ACC112 (cell line): ENCODE measurements around the gene ECE1.
A peak's percentile ranks its signal among the peaks of the same experiment; 100 is the strongest.

Source experiments
- H2AFZ ChIP-seq: fragments of 200-600 bp; sonication (generic); one replicate; pipeline ENCODE4 v1.6.0; 2017; ENCODE audit warnings: antibody characterized with exemption, low read length; ENCODE audit not compliant: unreplicated experiment
- H3K27ac ChIP-seq: fragments of 200-600 bp; sonication (generic); 2 replicates; pipeline ENCODE4 v1.5.1; 2014; ENCODE audit warnings: low read depth, mild to moderate bottlenecking, antibody characterized with exemption, low read length, moderate library complexity
- H3K27me3 ChIP-seq: fragments of 200-600 bp; sonication (generic); 2 replicates; pipeline ENCODE4 v1.6.1; 2014; ENCODE audit warnings: mild to moderate bottlenecking, antibody characterized with exemption, low read length, moderate library complexity, mixed read lengths; ENCODE audit not compliant: insufficient read depth
- H3K36me3 ChIP-seq: fragments of 200-600 bp; sonication (generic); 2 replicates; pipeline ENCODE4 v1.6.1; 2016; ENCODE audit warnings: mild to moderate bottlenecking, antibody characterized with exemption, low read length, moderate library complexity, mixed read lengths; ENCODE audit not compliant: insufficient read depth
- H3K4me1 ChIP-seq: fragments of 200-600 bp; sonication (generic); one replicate; pipeline ENCODE4 v1.6.1; 2016; ENCODE audit warnings: low read length, mixed read lengths; ENCODE audit not compliant: insufficient read depth, unreplicated experiment, control insufficient read depth
- H3K4me3 ChIP-seq: fragments of 200-600 bp; sonication (generic); 2 replicates; pipeline ENCODE4 v1.5.1; 2014; ENCODE audit warnings: mild to moderate bottlenecking, low read depth, low read length
- H3K79me2 ChIP-seq: fragments of 200-600 bp; sonication (generic); one replicate; pipeline ENCODE4 v1.6.0; 2016; ENCODE audit warnings: low read length; ENCODE audit not compliant: control insufficient read depth, unreplicated experiment, insufficient read depth

ECE1 gene

DNA sequence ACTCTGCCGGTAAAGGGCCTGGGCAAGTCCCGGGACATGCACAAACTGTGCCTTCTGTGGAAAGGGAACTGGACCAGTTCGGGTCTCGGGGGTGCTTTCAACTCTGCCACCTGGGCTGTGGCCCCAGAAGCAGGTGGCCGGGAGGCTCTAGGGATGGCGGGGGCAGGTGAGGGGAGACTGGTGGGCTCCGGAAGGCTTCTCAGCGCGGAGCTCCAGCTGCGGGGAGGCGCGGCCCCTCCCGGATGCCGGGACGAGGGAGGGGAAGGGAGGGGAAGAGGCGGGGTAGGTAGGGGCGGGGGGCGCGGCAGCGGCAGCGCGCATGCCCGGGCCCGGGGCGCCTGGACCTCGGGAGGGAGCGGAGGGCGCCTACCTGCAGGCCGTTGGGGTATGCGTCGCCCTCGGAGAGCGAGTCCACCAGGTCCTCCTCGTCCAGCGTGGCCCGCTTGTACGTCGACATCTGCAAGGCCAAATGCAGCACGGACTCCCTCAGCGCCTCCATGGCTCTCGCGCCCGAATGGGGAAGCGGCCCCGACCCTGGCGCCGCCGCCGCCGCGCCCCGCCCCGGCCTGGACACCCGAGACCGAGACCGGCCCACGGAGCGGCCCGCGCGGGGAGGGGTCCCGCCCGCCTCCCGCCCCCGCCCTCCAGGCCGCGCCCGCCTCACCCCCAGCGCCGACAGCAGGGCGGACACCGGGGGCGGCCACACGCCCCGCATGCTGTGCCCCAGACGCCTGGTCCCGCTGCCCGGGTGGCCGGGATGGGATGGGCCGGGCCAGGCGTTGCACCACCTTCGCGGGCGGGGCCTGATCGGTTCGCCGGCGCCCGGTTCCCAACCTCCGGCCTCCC, at the start of gene ECE1:
TSS of gene ECE1 (minus strand) at position 764 of the 846 bp plus-strand sequence. CDS start at position 715, 49 bp downstream.
- H3K27ac ChIP-seq, result 0 out of 2 replicates have a peak within 1 kb of the TSS, but pooled peaks have one; percentile 34
- no peaks in the 10 kb centered on the region for H3K27me3 ChIP-seq
- H2AFZ ChIP-seq, result peak within 1 kb of the TSS; percentile 71
- peaks cover 26% of the 10 kb centered on the region for H3K79me2 ChIP-seq
- 0 out of 2 replicates have a peak, but pooled peaks cover 2% of the 10 kb centered on the region for H3K36me3 ChIP-seq
- peak within 1 kb of the TSS; percentile 99 for H3K4me3 ChIP-seq
- peaks cover 24% of the 10 kb centered on the region for H3K4me1 ChIP-seq

DNA sequence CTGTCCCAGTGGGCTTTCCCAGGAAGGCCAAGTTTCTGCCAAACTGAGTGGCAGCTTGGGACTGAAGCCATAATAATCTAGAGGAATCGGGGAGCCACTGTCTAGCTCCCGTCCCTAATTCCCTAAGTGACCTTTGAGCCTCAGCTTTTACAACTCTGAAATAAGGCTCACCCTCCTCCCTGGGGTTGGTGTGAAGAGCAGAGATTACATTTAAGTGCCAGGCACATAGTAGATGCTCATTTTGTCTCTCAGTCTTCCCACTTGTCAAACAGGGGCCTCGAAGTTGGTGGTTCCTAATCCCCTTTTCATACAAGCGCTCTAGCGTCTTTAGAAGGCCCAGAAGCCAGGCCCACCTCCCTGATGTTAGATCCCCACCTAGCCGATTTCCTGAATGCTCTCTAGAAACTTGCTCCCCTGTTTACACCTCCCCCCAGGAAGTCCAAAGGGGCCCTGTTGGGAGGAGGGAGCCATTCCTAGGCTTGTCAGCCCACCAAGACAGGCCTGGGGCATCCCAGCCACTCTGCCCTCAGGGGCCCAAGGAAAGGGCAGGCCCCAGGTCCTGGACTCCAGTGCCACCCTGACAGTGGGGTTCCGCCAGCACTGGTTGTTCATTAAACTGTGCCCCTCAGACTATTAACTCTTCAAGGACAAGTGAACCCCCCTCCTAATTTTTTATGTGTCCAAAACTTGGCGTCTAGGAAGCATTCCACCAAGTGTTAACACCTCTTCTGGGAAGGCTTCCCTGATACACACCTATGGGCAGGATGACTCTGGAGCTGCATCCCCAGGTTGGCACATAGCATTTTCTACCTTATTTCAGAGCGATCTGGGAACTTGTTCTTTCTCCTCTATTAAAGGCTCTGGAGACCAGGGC, 49.3 kb upstream of the ECE1 start:
- Histone ChIP-seq H3K4me1 (peaks cover 73% of the 10 kb centered on the region), H3K36me3 (no peaks in the 10 kb centered on the region), H3K27ac (no peak overlapping the region), H3K27me3 (no peaks in the 10 kb centered on the region), H2AFZ (no peak overlapping the region), H3K79me2 (peaks cover 75% of the 10 kb centered on the region), H3K4me3 (no peak overlapping the region)

DNA sequence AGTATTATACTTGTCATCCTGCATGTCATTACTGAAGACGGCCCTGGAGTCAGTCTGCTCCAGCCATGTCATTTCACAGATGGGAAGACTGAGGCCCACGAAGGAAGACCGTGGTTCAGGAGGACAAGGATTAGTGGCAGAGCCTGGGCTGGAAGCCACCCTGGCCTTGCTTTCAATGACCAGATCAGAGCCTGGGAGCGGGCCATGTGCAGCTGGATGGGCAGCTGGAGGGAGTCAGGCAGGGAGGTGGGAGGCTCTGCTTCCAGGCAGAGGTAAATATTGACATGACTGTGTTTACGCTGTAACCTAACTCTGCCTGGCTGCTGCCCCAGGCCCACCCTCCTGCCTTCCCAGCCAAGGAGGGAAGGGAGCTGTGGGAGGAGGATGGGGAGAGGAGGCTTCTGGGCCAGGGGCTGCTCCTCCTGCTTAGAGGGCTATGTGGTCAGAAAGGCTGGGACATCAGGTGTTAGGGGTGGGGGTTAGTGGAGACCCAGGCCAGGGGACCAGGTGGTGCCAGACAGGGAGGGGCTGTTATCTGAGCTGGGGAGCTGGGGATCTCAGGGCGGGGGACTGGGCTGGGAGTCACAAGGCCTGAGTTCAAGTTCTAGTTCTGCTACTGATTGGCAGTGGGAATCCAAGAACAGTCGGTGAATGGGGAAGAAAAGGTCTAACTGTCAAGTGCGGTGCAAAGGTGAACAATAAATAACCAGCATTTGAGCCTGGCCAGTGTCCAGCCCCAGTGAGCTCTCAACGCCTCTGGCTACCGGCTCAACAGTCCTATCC, 48.5 kb upstream of the ECE1 start:
- peaks cover 68% of the 10 kb centered on the region for H3K79me2 ChIP-seq
- H3K4me1 ChIP-seq, result peaks cover 76% of the 10 kb centered on the region
- no peak overlapping the region for H3K4me3 ChIP-seq
- no peaks in the 10 kb centered on the region for H3K36me3 ChIP-seq
- peak overlapping the region; percentile 73 for H3K27ac ChIP-seq
- H3K27me3 ChIP-seq, result no peaks in the 10 kb centered on the region
- no peak overlapping the region for H2AFZ ChIP-seq

DNA sequence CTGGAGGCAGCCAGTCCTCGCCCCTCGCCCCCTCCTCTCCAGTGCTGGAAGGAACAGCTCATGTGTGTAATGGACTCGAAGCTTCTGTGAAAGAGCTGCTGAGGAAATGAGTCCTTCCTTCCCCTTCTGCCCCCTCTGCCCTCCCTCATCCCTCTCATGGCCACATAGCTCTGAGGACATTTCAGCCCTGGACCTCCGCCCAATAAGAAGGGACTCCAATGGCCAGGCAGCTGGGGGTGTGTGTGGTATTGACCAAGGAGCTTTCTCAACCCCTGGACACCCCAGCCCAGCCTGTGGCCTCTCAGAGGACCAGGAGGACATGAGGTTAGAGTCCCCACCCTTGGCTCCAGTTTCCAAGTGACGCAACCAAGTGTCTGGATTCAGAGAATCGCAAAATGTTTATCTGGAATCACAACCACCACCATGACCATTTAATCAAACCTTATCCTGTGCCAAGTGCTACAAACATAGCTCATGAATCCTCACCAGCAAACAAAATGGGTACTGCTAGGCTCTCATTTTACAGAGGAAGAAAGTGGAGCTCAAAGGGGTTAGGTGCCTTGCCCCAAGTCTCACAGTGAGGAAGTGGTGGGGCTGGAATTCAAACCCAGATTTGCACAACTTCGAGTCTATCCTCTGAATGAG, 47.8 kb upstream of the ECE1 start:
- peak overlapping the region; percentile 73 for H3K27ac ChIP-seq
- H3K4me3 ChIP-seq, result no peak overlapping the region
- H3K36me3 ChIP-seq, result no peaks in the 10 kb centered on the region
- H3K79me2 ChIP-seq, result peaks cover 66% of the 10 kb centered on the region
- H3K4me1 ChIP-seq, result peaks cover 71% of the 10 kb centered on the region
- H3K27me3 ChIP-seq, result no peaks in the 10 kb centered on the region
- H2AFZ ChIP-seq, result no peak overlapping the region

DNA sequence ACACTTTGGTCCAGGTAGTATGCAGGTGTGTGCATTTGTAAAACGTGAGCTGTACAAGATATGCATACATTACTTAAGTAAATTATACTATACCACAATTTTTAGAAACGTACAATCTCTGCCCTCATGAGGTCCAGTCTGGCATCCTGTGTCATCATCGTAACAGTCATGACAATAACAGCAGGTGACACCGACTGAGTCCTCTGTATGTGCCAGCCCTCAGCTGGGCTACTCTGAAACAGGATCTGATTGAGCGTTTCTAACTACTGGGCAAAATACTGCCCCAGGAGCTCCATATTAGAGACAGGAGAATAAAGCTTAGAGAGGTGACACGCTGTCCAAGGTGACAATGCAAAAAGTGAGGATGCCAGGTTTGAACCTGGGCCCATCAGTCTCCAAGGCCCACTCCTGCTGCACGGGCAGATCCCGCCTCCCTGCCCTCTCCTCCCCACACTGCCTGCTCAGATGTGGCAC, 47.2 kb upstream of the ECE1 start:
- Histone ChIP-seq H3K79me2 (peaks cover 65% of the 10 kb centered on the region), H3K36me3 (no peaks in the 10 kb centered on the region), H2AFZ (no peak overlapping the region), H3K27me3 (no peaks in the 10 kb centered on the region), H3K27ac (peak overlapping the region; percentile 73), H3K4me3 (no peak overlapping the region), H3K4me1 (peaks cover 70% of the 10 kb centered on the region)

DNA sequence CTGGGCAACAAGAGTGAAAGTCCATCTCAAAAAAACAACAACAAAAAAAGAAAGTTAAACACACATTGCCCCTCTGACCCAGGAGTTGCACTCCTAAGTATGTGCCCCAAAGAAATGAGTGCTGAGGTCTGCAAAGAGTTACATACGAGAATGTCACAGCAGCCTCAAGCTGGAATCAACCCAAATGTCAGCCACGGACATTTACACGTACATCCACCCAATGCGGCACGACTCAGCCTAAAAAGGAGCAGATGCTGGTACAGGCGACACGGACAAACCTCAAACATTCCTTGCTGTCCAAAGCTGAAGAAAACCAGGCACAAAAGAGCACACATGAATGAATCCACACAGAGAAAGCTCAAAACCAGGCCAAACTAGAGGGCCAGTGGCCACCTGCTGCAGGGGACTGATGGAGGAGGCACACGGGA, 46.8 kb upstream of the ECE1 start:
- H3K4me3 ChIP-seq, result no peak overlapping the region
- H3K27ac ChIP-seq, result peak overlapping the region; percentile 73
- H3K79me2 ChIP-seq, result peaks cover 65% of the 10 kb centered on the region
- H3K36me3 ChIP-seq, result no peaks in the 10 kb centered on the region
- peaks cover 69% of the 10 kb centered on the region for H3K4me1 ChIP-seq
- H2AFZ ChIP-seq, result no peak overlapping the region
- H3K27me3 ChIP-seq, result no peaks in the 10 kb centered on the region

DNA sequence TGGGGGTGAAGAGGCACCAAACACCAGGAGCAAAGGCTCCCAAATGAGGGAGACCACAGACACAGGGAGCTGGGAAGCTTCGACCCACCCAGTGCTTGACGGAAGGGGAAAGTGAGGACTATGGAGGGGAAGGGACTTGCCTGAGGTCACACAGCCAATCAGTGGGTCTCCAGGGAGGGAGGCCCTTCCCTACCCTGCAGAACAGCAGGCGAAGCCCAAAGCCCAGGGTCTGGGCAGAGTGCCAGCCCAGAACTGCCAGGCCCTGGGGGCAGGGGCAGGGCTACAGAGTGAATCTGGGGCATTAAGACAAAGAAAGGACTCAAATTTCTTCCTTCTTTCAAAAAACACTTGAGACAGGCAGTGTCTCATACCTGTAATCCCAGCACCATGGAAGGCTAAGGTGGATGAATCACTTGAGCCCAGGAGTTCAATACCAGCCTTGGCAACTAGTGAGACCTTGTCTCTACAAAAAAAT, 45.5 kb upstream of the ECE1 start:
- H3K4me3 ChIP-seq, result no peak overlapping the region
- peaks cover 68% of the 10 kb centered on the region for H3K4me1 ChIP-seq
- peaks cover 60% of the 10 kb centered on the region for H3K79me2 ChIP-seq
- no peaks in the 10 kb centered on the region for H3K27me3 ChIP-seq
- H3K36me3 ChIP-seq, result no peaks in the 10 kb centered on the region
- H3K27ac ChIP-seq, result peak overlapping the region; percentile 91
- no peak overlapping the region for H2AFZ ChIP-seq

DNA sequence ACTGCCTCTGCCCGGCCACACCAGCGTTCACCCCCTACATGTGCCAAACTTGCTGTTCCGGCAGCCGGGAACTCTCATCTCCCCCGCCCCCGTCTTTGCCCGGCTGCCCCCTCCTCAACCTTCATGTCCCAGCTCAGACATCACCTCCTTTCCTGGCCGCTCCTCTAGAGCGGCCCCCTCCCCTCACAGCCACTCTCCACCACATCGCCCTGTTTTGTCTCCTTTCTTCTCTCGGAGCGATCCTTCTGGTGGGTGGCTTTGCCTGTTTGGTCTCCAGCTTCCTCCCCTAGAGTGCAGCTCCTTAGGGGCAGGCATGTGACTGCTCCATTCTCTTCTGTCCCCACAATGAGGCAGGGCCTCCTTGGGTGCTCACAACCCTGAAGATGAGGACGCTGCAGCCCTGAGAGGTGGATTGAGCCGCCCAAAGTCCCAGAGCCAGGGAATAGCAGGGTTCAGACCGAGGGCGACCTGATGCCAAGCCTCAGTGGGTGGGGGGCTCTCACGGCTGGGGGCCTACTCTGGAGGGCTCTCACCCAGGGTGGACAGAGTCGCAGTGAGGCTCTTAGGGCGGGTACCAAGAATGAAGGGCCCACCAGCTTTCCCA, 44.9 kb upstream of the ECE1 start:
- Histone ChIP-seq H2AFZ (peak overlapping the region; percentile 48), H3K27ac (peak overlapping the region; percentile 91), H3K79me2 (peaks cover 62% of the 10 kb centered on the region), H3K4me1 (peaks cover 68% of the 10 kb centered on the region), H3K36me3 (no peaks in the 10 kb centered on the region), H3K4me3 (peak overlapping the region; percentile 66), H3K27me3 (no peaks in the 10 kb centered on the region)

DNA sequence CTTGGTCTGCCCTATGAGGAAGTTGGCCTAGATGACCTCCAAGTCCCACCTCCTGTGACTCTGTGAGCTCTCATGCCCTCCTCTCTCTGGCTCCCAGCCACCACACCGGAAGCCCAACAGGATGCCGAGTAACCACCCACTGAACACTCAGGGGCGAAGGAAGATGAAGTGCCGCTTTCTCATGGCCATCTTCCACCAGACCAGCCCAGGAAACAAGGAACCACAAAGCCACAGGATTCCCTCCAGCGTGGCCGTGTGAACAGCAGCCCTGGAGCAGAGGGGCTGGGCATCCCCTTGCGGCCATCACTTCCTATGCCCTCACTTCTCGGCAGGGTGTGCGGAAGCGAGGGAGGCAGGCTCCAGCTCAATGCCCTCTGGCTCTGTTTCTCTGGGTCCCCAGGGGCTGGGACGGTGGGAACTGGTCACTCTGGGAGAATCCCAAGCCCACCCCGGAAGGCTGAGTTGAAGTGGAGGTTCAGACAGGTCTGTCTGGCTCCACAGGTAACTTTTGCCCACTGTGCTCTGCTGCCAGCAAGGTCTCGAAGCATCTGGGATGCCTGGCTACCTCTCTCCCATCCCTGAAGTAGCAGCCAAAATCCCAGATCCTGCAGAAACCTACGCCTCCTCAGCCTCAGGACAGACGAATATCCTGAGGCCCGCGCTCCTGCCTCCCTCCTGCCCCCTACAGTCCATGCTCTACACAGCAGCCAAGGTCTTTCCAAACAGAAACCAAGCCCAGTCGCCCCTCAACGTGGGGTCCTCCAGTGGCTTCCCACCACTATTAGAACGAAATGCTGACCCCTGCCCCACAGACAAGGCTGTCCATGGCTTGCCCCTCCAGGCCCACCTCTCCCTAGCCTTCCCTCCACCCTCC, 44.2 kb upstream of the ECE1 start:
- H3K27ac ChIP-seq, result peak overlapping the region; percentile 91
- peak overlapping the region; percentile 48 for H2AFZ ChIP-seq
- peaks cover 61% of the 10 kb centered on the region for H3K4me1 ChIP-seq
- no peaks in the 10 kb centered on the region for H3K36me3 ChIP-seq
- H3K79me2 ChIP-seq, result peaks cover 59% of the 10 kb centered on the region
- peak overlapping the region; percentile 66 for H3K4me3 ChIP-seq
- no peaks in the 10 kb centered on the region for H3K27me3 ChIP-seq
